ENCODE data around the gene HNRNPF. TPM values are rescaled to one million over a fixed set of nuclear protein-coding genes. Genes with fewer than 3 reads are reported as not detected.

HNRNPF gene
- total RNA-seq, 1 donor from 2014 or later, result 268 TPM

- Histone ChIP-seq H3K36me3 (ENCODE audit: control insufficient read depth, insufficient read depth, low read length) (no peaks in the 10 kb centered on the region), H3K27me3 (ENCODE audit: control insufficient read depth, insufficient read depth, low read length) (no peaks in the 10 kb centered on the region), H3K4me3 (ENCODE audit: low read depth, low read length) (peak overlapping the region; percentile 42)
- peak; percentile 92 for DNase-seq (ENCODE audit: low read depth)
- peak; percentile 66 for TF ChIP-seq CTCF (IDR thresholded peaks at IDR 0.05; ENCODE audit: insufficient read depth, low read length, poor library complexity, severe bottlenecking)
Measured at GRCh38 chr10:43362191-43362839, 46.7 kb downstream of the HNRNPF start.

- DNase-seq (ENCODE audit: low read depth), result no peak
- Histone ChIP-seq H3K36me3 (ENCODE audit: control insufficient read depth, insufficient read depth, low read length) (no peaks in the 10 kb centered on the region), H3K4me3 (ENCODE audit: low read depth, low read length) (peak overlapping the region; percentile 42), H3K27me3 (ENCODE audit: control insufficient read depth, insufficient read depth, low read length) (no peaks in the 10 kb centered on the region)
- no peak for TF ChIP-seq CTCF (IDR thresholded peaks at IDR 0.05; ENCODE audit: insufficient read depth, low read length, poor library complexity, severe bottlenecking)
Measured at GRCh38 chr10:43361547-43362190, 47.3 kb downstream of the HNRNPF start.

- Histone ChIP-seq H3K4me3 (ENCODE audit: low read depth, low read length) (no peak overlapping the region), H3K27me3 (ENCODE audit: control insufficient read depth, insufficient read depth, low read length) (no peaks in the 10 kb centered on the region), H3K36me3 (ENCODE audit: control insufficient read depth, insufficient read depth, low read length) (no peaks in the 10 kb centered on the region)
- no peak for TF ChIP-seq CTCF (IDR thresholded peaks at IDR 0.05; ENCODE audit: insufficient read depth, low read length, poor library complexity, severe bottlenecking)
- DNase-seq (ENCODE audit: low read depth), result no peak
Measured at GRCh38 chr10:43360086-43360485, 48.9 kb downstream of the HNRNPF start.

- peaks cover 5% of the 10 kb centered on the region for H3K27me3 ChIP-seq (ENCODE audit: control insufficient read depth, insufficient read depth, low read length)
- H3K36me3 ChIP-seq (ENCODE audit: control insufficient read depth, insufficient read depth, low read length), result no peaks in the 10 kb centered on the region
- DNase-seq (ENCODE audit: low read depth), result no peak
- no peak for TF ChIP-seq CTCF (IDR thresholded peaks at IDR 0.05; ENCODE audit: insufficient read depth, low read length, poor library complexity, severe bottlenecking)
- H3K4me3 ChIP-seq (ENCODE audit: low read depth, low read length), result no peak overlapping the region
Measured at GRCh38 chr10:43355749-43356371, 53.1 kb downstream of the HNRNPF start.

- no peak for TF ChIP-seq CTCF (IDR thresholded peaks at IDR 0.05; ENCODE audit: insufficient read depth, low read length, poor library complexity, severe bottlenecking)
- DNase-seq (ENCODE audit: low read depth), result no peak
- no peaks in the 10 kb centered on the region for H3K36me3 ChIP-seq (ENCODE audit: control insufficient read depth, insufficient read depth, low read length)
- H3K27me3 ChIP-seq (ENCODE audit: control insufficient read depth, insufficient read depth, low read length), result peaks cover 14% of the 10 kb centered on the region
- H3K4me3 ChIP-seq (ENCODE audit: low read depth, low read length), result no peak overlapping the region
Measured at GRCh38 chr10:43354879-43355380, 54.1 kb downstream of the HNRNPF start.

Data from kidney epithelial cell (primary cell).